ENCODE results near the gene PKDREJ. TPM values are rescaled to one million over a fixed set of nuclear protein-coding genes. Genes with fewer than 3 reads are reported as not detected.
"Not testable (repeated sequence)": the region's sequence is repeated elsewhere in the genome, so short reads cannot be mapped to it uniquely, and the experiment has no call there.

Gene PKDREJ, protein sequence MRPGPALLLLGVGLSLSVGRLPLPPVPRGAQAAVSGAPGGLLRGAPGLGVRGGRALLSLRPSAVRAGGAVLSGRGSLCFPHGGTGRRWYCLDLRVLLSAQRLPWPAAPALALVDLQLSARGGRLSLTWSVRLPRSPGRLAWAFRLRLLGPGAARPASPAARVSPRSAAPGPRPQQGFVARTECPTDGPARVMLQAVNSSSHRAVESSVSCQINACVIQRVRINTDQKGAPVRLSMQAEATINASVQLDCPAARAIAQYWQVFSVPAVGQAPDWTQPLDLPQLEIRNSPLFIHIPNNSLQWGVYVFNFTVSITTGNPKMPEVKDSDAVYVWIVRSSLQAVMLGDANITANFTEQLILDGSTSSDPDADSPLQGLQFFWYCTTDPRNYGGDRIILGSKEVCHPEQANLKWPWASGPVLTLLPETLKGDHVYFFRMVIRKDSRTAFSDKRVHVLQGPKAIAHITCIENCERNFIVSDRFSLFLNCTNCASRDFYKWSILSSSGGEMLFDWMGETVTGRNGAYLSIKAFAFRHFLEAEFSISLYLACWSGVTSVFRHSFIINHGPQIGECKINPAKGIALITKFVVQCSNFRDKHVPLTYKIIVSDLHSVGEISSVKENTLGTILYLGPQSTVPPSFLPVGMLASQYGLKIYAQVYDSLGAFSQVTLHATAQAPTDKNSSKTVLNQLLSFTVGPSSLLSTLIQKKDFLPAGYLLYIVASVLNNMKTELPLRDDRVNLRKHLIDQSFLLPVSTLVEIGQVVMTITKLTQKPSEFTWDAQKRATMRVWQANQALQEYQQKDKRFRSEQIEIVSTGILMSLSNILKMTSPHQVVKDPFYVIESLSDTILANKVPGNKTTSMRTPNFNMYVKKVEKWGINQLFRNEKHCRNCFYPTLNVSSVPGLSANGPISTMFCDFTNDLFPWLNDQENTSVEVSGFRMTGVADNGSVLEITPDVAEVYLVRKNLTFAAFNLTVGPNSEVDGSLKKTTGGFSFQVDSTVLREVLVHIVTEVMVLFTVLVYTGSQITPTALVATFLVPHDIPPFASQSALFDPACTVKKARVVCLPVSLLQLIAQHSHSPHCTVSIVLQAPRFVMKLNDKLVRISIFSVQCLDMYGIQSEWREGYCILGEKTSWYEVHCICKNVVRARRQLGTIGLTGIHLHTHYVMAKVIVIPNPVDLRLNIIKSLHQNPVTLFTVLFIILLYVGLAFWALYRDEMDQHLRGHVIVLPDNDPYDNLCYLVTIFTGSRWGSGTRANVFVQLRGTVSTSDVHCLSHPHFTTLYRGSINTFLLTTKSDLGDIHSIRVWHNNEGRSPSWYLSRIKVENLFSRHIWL (N-terminal part only)
- total RNA-seq = not detected in 2 replicates

DNA sequence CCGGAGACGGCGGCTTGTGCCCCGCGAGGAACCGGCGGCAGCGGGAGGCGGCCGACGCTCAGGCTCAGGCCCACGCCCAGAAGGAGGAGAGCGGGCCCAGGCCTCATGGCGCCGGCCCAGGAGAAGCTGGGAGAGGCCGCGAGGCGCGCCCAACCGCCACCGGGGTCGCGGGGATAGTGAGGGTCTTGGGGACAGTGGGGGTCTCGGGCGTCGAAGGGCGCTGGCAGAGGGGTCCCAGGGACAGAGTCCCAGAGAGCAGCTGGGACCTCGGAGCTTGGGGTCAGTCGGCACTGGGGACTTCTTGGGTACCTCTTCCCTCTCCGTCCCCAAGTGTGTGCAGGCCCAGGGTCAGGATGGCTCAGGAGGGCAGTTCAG lies at the start of gene PKDREJ:
TSS of gene PKDREJ (minus strand) at position 128 of the 375 bp plus-strand sequence. CDS start at position 107, 21 bp downstream.
- DNase-seq (ENCODE audit: low read depth) = no peak
- TF ChIP-seq, protein P1, sequence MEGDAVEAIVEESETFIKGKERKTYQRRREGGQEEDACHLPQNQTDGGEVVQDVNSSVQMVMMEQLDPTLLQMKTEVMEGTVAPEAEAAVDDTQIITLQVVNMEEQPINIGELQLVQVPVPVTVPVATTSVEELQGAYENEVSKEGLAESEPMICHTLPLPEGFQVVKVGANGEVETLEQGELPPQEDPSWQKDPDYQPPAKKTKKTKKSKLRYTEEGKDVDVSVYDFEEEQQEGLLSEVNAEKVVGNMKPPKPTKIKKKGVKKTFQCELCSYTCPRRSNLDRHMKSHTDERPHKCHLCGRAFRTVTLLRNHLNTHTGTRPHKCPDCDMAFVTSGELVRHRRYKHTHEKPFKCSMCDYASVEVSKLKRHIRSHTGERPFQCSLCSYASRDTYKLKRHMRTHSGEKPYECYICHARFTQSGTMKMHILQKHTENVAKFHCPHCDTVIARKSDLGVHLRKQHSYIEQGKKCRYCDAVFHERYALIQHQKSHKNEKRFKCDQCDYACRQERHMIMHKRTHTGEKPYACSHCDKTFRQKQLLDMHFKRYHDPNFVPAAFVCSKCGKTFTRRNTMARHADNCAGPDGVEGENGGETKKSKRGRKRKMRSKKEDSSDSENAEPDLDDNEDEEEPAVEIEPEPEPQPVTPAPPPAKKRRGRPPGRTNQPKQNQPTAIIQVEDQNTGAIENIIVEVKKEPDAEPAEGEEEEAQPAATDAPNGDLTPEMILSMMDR (conservative IDR thresholded peaks at IDR 0.05; ENCODE audit: low read depth, low read length) = no peak
- no peak within 1 kb of the TSS for H3K4me3 ChIP-seq (ENCODE audit: low read depth, low read length)

- H3K4me3 ChIP-seq (ENCODE audit: low read depth, low read length); DNase-seq (ENCODE audit: low read depth): not testable (repeated sequence)
Measured at GRCh38 chr22:46312848-46313247, 49.7 kb upstream of the PKDREJ start.

GRCh38 chr22:46312056-46312455 lies 48.9 kb upstream of the PKDREJ start:
- TF ChIP-seq, protein P1 (conservative IDR thresholded peaks at IDR 0.05; ENCODE audit: low read depth, low read length) = no peak
- DNase-seq (ENCODE audit: low read depth) = no peak
- H3K4me3 ChIP-seq (ENCODE audit: low read depth, low read length) = no peak overlapping the region

- TF ChIP-seq, protein P1 (conservative IDR thresholded peaks at IDR 0.05; ENCODE audit: low read depth, low read length) = no peak
- no peak overlapping the region for H3K4me3 ChIP-seq (ENCODE audit: low read depth, low read length)
- no peak for DNase-seq (ENCODE audit: low read depth)
Measured at GRCh38 chr22:46309526-46310085, 46.5 kb upstream of the PKDREJ start.

GRCh38 chr22:46308283-46308988 lies 45.3 kb upstream of the PKDREJ start:
- DNase-seq (ENCODE audit: low read depth) = no peak
- no peak overlapping the region for H3K4me3 ChIP-seq (ENCODE audit: low read depth, low read length)
- TF ChIP-seq, protein P1 (conservative IDR thresholded peaks at IDR 0.05; ENCODE audit: low read depth, low read length) = no peak

DNA sequence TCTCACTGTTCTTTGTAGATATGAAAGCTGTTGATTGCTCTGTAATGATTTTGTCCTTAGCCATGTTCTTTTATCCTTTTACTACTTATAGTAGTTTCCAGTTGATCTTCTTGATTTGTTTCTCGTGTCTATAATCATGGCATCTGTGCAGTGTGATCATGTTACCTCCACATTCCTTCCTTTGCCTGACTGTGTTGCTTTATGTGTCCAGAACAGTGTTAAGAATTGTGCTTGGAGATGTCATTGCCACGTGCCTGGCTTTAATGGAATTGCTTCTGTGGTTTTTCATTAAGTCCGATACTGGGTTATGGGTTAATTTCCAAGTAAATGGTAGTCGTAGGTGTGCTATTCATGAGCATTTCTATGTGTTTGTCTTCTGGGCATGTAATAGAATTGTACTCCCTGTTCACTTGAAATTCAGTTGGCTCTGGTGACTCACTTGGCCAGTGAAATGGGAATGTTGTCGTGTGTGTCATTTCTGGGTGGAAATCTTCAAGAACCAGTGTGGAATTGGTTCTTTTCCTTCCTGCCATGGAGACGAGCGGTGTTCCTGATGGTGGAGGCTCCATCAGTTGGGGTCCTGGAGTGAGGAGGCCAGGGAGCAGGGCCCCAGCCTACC lies 40.3 kb upstream of the PKDREJ start:
- no peak for DNase-seq (ENCODE audit: low read depth)
- no peak overlapping the region for H3K4me3 ChIP-seq (ENCODE audit: low read depth, low read length)
- TF ChIP-seq, protein P1 (conservative IDR thresholded peaks at IDR 0.05; ENCODE audit: low read depth, low read length) = no peak

Measured in epithelial cell of proximal tubule (primary cell).